CD4-positive, alpha-beta T cell treated with Interferon gamma for 1 hour (primary cell): Measurements from ENCODE around the gene CEP89.
"Not testable (repeated sequence)": the region's sequence is repeated elsewhere in the genome, so short reads cannot be mapped to it uniquely, and the experiment has no call there.

Source experiments
- DNase-seq: peaks from one replicate; pipeline ENCODE4 v3.0.0-alpha.2; 2020

CEP89 gene

GRCh38 chr19:32890841-32891240 lies 80.9 kb downstream of the CEP89 start:
- DNase-seq: no peak

DNA sequence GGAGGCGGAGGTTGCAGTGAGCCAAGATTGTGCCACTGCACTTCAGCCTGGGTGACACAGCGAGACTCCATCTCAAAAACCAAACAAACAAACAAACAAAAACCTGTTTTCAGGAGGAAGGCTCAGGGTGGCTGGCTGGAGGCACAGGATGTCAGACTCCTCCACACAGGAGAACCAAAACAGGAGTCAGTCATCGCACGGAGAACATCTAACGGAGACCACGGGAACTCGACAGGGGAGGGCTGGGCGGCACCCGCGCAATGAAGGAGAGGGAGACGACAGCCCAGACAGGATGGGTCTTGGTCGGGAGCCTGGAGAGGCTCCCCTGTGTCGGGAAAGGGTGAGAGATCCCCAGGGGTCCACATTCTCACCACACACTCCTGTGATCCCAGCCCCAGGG lies 81.4 kb downstream of the CEP89 start:
- DNase-seq: no peak

- no peak for DNase-seq
Measured at GRCh38 chr19:32889137-32889934, 82.4 kb downstream of the CEP89 start.

DNA sequence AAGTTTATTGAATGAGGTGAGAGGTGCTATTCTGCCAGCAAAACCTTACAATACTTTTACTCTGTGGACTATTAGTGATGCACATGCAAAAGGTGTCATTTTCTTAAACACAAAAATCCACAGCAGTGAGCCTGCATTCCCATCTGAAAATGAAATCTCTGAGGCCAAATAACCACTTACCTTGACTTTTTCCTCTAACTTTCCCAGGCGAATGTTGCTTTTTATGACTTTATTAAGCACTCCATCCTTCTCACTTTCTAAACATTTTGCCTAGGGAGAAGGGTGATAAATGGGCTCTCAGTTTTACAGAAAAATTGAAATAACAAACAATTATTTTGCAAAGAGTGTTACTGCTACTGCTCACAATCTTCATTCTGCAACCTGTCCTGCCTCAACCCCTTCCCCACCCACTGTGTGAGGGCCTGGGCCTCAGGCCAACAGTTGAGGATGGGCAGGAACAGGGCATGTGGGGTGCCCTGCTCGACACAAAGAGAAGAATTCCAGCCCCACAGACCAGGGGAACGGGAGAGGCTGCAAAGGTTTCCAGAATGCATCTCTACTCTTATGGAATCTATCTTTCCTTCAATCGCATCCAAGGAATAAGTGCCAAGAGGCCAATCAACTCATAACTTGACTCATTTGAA lies 84.1 kb downstream of the CEP89 start:
- no peak for DNase-seq

- no peak for DNase-seq
Measured at GRCh38 chr19:32886241-32886640, 85.5 kb downstream of the CEP89 start.

DNA sequence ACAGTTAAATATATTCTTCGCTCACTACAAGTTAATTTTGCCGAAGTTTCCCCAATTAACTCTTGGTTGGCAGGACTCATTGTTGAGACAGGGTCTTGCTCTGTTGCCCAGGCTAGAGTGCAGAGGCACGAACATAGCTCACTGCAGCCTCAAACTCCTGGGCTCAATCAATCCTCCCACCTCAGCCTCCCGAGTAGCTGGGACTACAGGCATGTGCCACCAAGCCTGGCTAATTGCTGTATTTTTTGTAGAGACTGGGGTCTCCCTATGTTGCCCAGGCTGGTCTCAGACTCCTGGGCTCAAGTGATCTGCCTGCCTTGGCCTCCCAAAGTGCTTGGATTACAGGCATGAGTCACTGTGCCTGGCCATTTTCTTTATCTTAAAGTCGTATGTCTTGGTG lies 86.5 kb downstream of the CEP89 start:
- DNase-seq: not testable (repeated sequence)

GRCh38 chr19:32881766-32882165 lies 90.0 kb downstream of the CEP89 start:
- DNase-seq: no peak

- DNase-seq: no peak
Measured at GRCh38 chr19:32880622-32881021, 91.1 kb downstream of the CEP89 start.

GRCh38 chr19:32879741-32880140 lies 92.0 kb downstream of the CEP89 start:
- DNase-seq: no peak

GRCh38 chr19:32878988-32879387 lies 92.8 kb downstream of the CEP89 start:
- no peak for DNase-seq

DNA sequence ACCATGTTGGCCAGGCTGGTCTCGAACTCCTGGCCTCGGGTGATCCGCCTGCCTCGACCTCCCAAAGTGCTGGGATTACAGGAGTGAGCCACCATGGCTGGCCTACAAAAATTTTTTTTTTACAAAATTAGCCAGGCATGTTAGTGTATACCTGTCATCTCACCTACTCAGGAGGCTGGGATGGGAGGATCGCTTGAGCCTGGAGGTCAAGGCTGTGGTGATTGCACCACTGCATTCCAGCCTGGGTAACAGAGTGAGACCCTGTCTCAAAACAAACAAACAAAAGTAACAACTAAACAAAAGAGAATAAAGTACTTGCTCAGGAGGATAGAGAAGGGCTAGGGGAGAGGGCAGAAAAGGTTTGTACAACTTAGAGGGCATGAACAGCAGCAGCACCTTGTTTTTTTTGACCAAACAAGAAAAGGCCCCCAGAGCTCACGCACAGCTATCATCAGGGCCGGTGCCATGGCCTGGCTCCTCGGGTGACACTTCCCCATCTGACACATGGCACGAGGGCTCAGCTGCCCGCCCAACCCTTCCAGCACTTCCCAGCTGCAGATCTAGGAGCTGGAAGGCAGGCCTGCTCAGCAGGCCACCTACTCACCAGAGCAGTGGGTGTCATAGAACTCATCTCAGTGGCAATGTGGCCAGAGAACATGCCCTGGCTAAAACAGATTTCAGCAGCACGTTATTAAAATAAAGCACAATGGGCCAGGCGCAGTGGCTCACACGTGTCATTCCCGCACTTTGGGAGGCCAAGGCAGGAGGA lies 93.6 kb downstream of the CEP89 start:
- no peak for DNase-seq

GRCh38 chr19:32877323-32877912 lies 94.3 kb downstream of the CEP89 start:
- DNase-seq: no peak

- DNase-seq: no peak
Measured at GRCh38 chr19:32876919-32877285, 94.9 kb downstream of the CEP89 start.

DNA sequence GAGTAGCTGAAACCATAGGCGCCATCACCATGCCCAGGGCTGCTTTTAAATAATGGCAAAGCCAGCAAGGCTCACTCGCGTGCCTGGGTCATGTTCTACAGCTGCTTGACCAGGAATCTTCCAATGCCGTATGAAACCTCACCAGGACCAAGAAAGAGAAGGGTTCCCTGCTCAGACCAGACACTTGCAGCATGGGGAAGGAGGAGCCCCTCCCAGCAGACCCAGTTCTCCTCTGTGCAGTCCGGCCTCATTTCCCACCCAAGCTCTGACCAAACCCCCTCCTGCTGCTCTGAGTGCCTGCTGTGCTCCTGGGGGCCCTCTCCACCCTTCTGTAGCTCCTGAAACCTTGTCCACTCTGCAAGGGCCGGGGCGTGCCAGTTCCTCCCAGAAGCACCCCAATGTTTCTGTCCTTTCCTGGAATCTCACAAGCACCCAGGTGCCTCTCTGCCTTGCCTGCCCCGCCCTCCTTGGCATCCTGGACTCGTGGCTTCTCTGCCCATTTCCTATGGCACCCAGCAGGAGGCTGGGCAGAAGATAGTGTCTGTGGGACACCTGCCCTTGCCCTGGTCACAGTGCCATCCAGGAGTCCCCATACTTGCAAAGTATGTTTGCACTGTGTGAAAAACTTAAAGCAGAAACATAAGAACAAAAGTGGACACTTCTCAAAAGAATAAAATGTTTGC lies 95.4 kb downstream of the CEP89 start:
- DNase-seq: no peak

- no peak for DNase-seq
Measured at GRCh38 chr19:32875428-32875827, 96.3 kb downstream of the CEP89 start.

DNA sequence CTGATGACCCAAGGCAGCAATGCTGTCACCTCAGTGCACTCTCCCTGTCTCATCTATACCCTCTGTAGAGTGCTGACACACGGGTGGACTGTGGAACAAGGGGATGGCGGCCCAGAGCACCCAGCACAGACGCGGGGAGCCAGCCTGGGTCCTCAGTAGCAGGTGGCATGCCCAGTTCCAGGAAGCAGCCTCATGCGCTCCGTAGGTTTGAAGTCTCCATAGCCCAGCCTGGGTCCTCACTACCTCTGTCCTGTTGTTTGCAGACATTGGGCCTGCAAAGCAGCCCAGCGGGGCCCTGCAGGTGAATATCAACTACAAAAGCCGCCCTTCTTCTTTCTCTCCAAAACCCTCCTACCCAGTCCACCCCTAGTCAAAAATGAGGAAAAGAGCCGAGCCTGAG lies 97.2 kb downstream of the CEP89 start:
- no peak for DNase-seq

GRCh38 chr19:32873247-32873959 lies 98.4 kb downstream of the CEP89 start:
- no peak for DNase-seq

DNA sequence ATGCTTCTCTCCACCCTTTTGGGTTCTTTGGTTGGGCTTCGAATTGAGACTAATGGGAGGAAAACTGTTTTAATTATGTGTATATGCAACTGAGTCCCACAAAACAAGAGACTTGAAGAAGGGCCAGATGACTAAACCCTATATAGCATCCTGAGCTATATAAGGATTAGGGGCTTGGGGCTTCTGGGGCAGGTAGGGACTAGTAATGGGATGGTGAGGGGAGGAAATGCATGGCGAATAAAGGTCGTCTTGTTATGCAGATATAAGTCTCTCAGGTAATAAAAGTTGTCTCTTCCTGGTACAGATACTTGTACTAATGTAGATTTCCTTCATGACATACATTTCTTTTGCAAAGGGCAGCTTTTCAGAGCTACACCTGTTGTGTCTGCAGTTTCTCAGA lies 99.4 kb downstream of the CEP89 start:
- DNase-seq: no peak

DNA sequence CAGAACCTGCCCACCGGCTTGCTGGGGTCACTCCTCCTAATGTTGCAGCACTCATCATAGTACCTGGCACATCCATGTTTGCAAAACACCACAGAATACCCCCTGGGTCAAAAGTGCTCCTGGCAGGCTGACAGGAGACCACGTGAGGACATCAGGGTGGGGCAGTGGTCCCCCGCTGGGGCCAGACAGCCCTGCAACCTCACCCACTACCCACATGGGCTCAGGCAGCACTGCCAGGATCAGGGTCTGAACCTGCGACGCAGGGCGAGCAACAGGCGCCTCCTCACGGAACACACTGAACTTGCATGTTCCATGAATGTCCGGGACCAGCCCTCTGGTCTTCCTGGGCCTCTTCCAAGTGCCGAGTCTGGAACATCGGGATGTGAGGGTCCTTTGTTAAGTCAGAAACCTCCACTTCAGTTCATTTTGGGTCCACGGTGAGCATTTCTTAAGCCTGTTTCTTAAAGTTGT lies 100.7 kb downstream of the CEP89 start:
- DNase-seq: no peak

DNA sequence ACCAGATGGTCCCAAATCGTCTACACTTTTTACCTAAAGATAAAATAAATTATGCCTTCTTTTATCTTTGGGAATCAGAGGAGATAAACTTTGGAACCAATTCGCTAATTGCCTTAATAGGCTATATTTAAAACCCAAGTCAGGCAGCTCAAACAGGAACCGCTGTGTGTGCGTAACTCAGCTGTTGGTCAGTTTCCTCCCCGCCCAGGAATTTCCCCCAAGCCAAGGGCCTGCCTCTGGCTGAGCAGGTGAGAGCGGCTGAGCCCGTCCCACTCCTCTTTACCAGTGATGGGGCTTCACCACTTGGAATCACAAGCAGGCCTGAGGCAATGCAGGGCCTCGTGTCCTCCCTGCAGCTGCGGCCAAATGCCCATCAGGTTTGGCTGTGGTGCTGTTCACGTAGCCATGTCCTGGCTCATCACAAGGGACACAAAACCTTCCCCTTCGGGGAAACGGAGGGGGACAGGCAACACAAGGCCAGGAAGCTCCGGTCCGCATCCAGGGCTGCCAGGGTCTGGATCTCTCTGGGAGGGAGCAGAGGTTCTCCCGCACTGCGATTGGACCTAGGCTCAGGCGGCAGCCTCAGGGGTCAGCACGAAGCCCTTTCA lies 101.7 kb downstream of the CEP89 start:
- no peak for DNase-seq

DNA sequence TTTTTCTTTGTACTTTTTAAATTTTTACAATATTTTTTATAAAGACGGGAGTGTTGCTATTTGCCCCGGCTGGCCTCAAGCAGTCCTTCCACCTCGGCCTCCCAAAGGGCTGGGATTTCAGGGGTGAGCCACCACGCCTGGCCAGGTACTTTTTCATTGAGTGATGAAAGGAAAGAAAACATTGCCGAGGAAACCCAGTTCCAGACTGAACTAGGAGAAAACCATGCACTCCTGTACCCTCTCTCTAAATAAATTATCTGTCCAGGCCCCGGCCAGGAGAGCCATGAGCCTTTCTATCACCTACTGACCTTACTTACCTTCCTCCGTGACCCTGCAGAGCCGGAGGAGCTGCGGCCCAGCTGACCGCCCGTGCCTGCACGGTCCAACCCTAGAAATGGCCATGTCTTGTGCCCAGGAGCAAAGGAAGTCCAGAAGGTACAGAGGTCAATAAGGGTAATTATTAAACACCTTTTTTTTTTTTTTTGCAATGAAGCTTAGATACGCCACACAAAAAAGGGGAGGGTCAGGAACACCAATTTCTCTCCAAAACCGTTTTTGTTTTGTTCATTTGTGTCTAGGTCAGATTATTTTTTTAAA lies 102.3 kb downstream of the CEP89 start, which contains the start of gene SLC7A9:
TSS of gene SLC7A9 (minus strand) at position 399 of the 597 bp plus-strand sequence. CDS start 1,233 bp downstream, outside the sequence.
- no peak for DNase-seq
